ENCODE results near the gene ECT2. TPM values are rescaled to one million over a fixed set of nuclear protein-coding genes. Genes with fewer than 3 reads are reported as not detected.

Gene ECT2
- total and polyA plus RNA-seq, 9 donors: 1.5 to 11.7 (median 2.2) TPM

DNA sequence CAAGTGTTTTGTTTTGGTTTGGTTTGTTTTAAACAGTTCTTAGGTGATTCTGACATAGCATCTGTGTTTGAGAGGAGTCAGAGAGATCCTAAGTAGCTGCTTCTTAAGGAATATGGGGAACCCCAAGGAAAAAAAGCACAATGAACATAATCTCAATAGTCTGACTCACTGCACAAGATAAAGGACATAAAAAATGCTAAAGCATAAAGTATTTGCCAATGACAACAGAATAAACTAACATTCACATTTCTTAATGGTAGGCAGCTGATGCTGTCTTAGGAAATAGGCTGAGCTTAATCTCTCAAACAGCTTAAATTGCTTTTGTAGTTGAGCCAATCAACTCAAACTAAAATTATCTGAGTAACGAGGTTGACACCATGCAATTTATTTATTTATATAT lies 42.6 kb upstream of the ECT2 start:
- Histone ChIP-seq H3K4me1 (ENCODE audit: insufficient read depth) (peaks cover 3% of the 10 kb centered on the region), H3K9me3 (no peaks in the 10 kb centered on the region), H3K27ac (no peak overlapping the region), H3K36me3 (no peaks in the 10 kb centered on the region), H3K4me3 (no peak overlapping the region), H3K27me3 (no peaks in the 10 kb centered on the region)
- TF ChIP-seq EP300 (IDR thresholded peaks at IDR 0.05) (no peak), POLR2A (IDR thresholded peaks at IDR 0.05) (no peak)
- TF ChIP-seq, protein P1, sequence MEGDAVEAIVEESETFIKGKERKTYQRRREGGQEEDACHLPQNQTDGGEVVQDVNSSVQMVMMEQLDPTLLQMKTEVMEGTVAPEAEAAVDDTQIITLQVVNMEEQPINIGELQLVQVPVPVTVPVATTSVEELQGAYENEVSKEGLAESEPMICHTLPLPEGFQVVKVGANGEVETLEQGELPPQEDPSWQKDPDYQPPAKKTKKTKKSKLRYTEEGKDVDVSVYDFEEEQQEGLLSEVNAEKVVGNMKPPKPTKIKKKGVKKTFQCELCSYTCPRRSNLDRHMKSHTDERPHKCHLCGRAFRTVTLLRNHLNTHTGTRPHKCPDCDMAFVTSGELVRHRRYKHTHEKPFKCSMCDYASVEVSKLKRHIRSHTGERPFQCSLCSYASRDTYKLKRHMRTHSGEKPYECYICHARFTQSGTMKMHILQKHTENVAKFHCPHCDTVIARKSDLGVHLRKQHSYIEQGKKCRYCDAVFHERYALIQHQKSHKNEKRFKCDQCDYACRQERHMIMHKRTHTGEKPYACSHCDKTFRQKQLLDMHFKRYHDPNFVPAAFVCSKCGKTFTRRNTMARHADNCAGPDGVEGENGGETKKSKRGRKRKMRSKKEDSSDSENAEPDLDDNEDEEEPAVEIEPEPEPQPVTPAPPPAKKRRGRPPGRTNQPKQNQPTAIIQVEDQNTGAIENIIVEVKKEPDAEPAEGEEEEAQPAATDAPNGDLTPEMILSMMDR (IDR thresholded peaks at IDR 0.05): no peak
- no peak for DNase-seq
- intact Hi-C loops (cut with DNase I): no loop called here
- 77 to 90% (median 90%) methylated on average over 1 of the region's 1 CpG for WGBS, 3 donors

DNA sequence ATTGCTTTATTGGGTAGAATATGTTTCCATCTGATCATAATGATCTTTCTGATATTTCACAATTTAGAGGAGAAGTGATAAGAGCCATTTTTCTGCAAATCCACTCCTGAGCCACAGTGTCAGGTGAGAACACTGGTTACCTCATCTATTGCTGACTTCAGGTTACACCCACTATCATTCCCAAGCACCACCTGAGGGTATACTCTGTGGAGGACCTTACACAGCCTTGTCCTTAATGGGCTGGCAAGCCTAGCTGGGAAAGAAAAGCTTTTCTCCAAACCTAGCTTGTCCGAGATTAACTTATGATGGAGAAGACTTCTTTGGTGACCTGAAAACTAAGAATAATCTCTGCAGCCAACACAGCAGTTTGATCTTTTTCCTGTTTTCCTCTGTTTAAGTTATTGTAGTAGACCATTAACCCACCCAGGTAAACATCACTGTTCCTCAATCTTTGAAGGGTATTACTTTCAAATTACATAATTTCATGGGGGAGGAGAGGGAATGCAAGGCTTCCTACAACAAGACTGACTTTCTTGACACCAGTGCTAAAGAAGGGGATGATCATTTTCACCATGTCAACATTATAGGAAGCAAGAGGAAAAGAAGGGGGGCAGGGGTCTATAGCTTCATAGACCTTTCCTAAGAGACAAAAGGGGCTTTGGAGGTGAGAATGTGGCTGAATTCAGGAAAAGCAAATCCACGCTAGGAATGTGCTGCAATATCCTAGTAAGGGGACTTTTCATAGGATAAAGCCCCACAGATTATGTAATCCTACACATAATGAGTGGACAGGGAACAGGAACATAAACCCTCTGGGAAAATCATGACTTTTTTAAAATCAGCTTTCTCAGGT lies 41.4 kb upstream of the ECT2 start:
- Histone ChIP-seq H3K27me3 (no peaks in the 10 kb centered on the region), H3K36me3 (no peaks in the 10 kb centered on the region), H3K9me3 (no peaks in the 10 kb centered on the region), H3K4me1 (ENCODE audit: insufficient read depth) (peaks cover 3% of the 10 kb centered on the region), H3K4me3 (peak overlapping the region; percentile 84), H3K27ac (no peak overlapping the region)
- no peak for DNase-seq
- TF ChIP-seq EP300 (IDR thresholded peaks at IDR 0.05) (no peak), POLR2A (IDR thresholded peaks at IDR 0.05) (no peak)
- TF ChIP-seq, protein P1 (IDR thresholded peaks at IDR 0.05): no peak
- WGBS, 3 donors: 78 to 83% (median 80%) methylated on average over 2 of the region's 2 CpGs
- intact Hi-C loops (cut with DNase I): no loop called here

DNA sequence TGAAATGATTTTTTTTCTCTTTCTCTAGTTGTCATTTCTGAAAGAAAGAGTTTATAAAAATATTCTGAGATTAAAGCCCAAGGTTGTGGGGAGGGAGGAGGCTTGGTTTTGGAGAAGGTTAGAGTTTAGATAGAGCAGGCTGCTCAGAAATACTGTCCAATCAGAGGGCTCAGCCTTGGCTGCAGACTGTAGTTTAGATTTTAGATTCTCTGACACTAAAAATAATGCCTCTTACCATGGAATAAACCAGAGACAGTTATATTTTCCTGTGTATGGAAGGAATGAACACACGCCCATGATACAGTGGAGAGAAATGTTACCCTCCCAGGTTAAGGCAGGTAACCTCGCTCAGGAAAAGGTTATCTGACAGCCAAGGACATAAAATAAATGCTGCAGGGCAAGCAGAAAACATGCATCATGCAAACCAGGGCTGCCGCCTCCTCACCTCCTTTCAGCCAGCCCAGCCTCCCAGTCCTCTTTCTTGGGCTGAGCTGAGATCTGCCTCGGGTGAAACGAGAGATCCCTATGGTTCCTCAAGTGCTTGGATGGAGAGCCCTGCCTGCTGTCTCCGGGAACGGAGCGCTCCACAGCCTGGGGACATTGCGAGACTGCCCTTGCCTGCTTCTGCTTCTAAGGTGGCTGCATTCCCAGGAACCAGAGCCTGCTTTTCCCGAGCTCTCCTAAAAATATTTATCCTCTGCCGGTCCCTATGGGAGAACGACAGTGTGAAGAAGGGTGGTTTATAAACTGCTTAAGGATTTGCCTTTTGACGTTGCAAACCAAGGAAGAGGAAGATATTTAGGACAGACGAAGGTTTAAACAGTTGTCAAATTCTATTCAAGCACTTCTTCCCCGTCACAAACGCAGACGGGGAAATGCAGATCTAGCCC lies 40.5 kb upstream of the ECT2 start:
- 0 to 1% (median 1%) methylated on average over 17 of the region's 17 CpGs for WGBS, 3 donors
- Histone ChIP-seq H3K4me3 (peak overlapping the region; percentile 84), H3K36me3 (no peaks in the 10 kb centered on the region), H3K9me3 (no peaks in the 10 kb centered on the region), H3K27me3 (no peaks in the 10 kb centered on the region), H3K4me1 (ENCODE audit: insufficient read depth) (peaks cover 3% of the 10 kb centered on the region), H3K27ac (peak overlapping the region; percentile 84 to 87)
- intact Hi-C loops (cut with DNase I): no loop called here
- TF ChIP-seq POLR2A (IDR thresholded peaks at IDR 0.05) (no peak), EP300 (IDR thresholded peaks at IDR 0.05) (no peak)
- TF ChIP-seq, protein P1 (IDR thresholded peaks at IDR 0.05): no peak
- DNase-seq: peak; percentile 19 to 50 (median 31)

- peak; percentile 67 to 85 (median 70) for DNase-seq
- peak within 1 kb of the TSS; percentile 84 for H3K4me3 ChIP-seq
- no peaks in the 10 kb centered on the region for H3K9me3 ChIP-seq
- H3K27ac ChIP-seq: peak within 1 kb of the TSS; percentile 84 to 87
- TF ChIP-seq EP300 (IDR thresholded peaks at IDR 0.05) (no peak), POLR2A (IDR thresholded peaks at IDR 0.05) (peak; percentile 46)
- TF ChIP-seq, protein P1 (IDR thresholded peaks at IDR 0.05): peak; percentile 22 to 69 (median 67)
- intact Hi-C loops (cut with DNase I): no loop called here
- whole genome bisulfite sequencing, 3 donors: 0% methylated on average over 37 to 41 of the region's 41 CpGs
- no peaks in the 10 kb centered on the region for H3K36me3 ChIP-seq
- H3K4me1 ChIP-seq (ENCODE audit: insufficient read depth): peaks cover 3% of the 10 kb centered on the region
- no peaks in the 10 kb centered on the region for H3K27me3 ChIP-seq
Measured at GRCh38 chr3:172710664-172711453, 39.7 kb upstream of the ECT2 start, which contains the start of gene NCEH1. NCEH1 (minus strand) TSS chr3:172711067; CDS start chr3:172710984, 83 bp downstream.

Data from ovary (tissue), 9 donors.